Sigmoid colon (tissue), 7 donors: Measurements from ENCODE around the gene BET1L. TPM values are rescaled to one million over a fixed set of nuclear protein-coding genes. Genes with fewer than 3 reads are reported as not detected.

Experiments used
- DNase-seq: peaks from one replicate; pipeline ENCODE4 v3.0.0-alpha.2; 2019
- H3K27ac ChIP-seq, 4 donors: fragments of 200-600 bp; sonication (generic); one replicate each; pipeline ENCODE4 v1.5.1; 2016 to 2019; ENCODE audit warnings: mild to moderate bottlenecking in 1 of 4
- H3K27me3 ChIP-seq, 3 donors: fragments of 200-600 bp; sonication (generic); one replicate each; pipeline ENCODE4 v1.5.1; 2019; ENCODE audit warnings: mild to moderate bottlenecking in 1 of 3
- H3K36me3 ChIP-seq, 4 donors: fragments of 200-600 bp; sonication (generic); one replicate each; pipeline ENCODE4 v1.5.1; 2016 to 2019
- H3K4me1 ChIP-seq, 4 donors: fragments of 200-600 bp; sonication (generic); one replicate each; pipeline ENCODE4 v1.5.1; 2017 to 2019
- H3K4me3 ChIP-seq, 4 donors: fragments of 200-600 bp; sonication (generic); one replicate each; pipeline ENCODE4 v1.5.1; 2017 to 2019; ENCODE audit warnings: mild to moderate bottlenecking in 2 of 4, moderate library complexity in 1 of 4
- H3K9me3 ChIP-seq, 4 donors: fragments of 200-600 bp in 3 of 4; sonication (generic) in 3 of 4; one replicate each; pipeline versions ENCODE4 v1.5.1 to v1.6.1; 2013 to 2019
- CTCF ChIP-seq, 4 experiments: fragments of 450-650 bp in 3 of 4; fragments of 200-600 bp in 1 of 4; IDR thresholded peaks; one replicate each; pipeline ENCODE4 v1.5.1; 2016 to 2019; ENCODE audit warnings: antibody characterized with exemption in 4 of 4, mild to moderate bottlenecking in 3 of 4, moderate library complexity in 2 of 4
- EP300 ChIP-seq, 4 donors: sonication (generic); formaldehyde crosslinking; IDR thresholded peaks; one replicate each; pipeline ENCODE4 v1.6.1; 2017; ENCODE audit warnings: antibody characterized with exemption in 4 of 4
- POLR2A ChIP-seq, 2 donors: fragments of 450-650 bp; IDR thresholded peaks; one replicate each; pipeline ENCODE4 v1.6.1; 2016; ENCODE audit warnings: antibody characterized with exemption in 2 of 2, mild to moderate bottlenecking in 2 of 2, moderate library complexity in 2 of 2
- POLR2AphosphoS5 ChIP-seq, 4 donors: sonication (generic); formaldehyde crosslinking; IDR thresholded peaks; one replicate each; pipeline ENCODE4 v1.6.1; 2017; ENCODE audit warnings: antibody characterized with exemption in 4 of 4
- WGBS, 2 donors: extraction: QIAGEN DNeasy Blood & Tissue Kit; methylation state at CpG; one replicate each; pipeline ENCODE4 v1.1.7; 2013; 5-methylcytosine and 5-hydroxymethylcytosine counted together
- intact Hi-C: fragments of 100-400 bp; cut with DNase I; formaldehyde crosslinking; loops from one replicate; pipeline ENCODE4 v1.15.1; 2023
- polyA plus RNA-seq, 3 donors: library from polyadenylated mRNA; stranded (reverse); fragments of 200-250 nt; gene quantifications; one replicate each; pipeline ENCODE4 v1.2.3, GENCODE V29; 2013
- total RNA-seq, 4 donors: library from RNA; depleted of rRNA; stranded (reverse); fragments of >200 nt; gene quantifications; one replicate each; pipeline ENCODE4 v1.1.0, GENCODE V29; 2016
- donor health status: healthy with polysubstance abuse.
- donor health status: Bipolar disorder and iron deficiency.
- donor health status: healthy.

Gene BET1L
- total and polyA plus RNA-seq, 7 donors, result 22.8 to 48.1 (median 29.6) TPM

GRCh38 chr11:214083-214482 lies 6.9 kb upstream of the BET1L start:
- Histone ChIP-seq H3K27me3 (no peaks in the 10 kb centered on the region), H3K36me3 (peaks cover 32 to 84% (median 54%) of the 10 kb centered on the region in 4 donors), H3K27ac (no peak overlapping the region), H3K9me3 (no peaks in the 10 kb centered on the region), H3K4me1 (peaks cover 0 to 23% (median 23%) of the 10 kb centered on the region in 4 donors), H3K4me3 (no peak overlapping the region)
- 90% methylated on average over 7 of the region's 7 CpGs for WGBS, 2 donors
- DNase-seq, result peak; percentile 59
- TF ChIP-seq CTCF (IDR thresholded peaks at IDR 0.05), result no peak
- intact Hi-C loops, result no loop called here

DNA sequence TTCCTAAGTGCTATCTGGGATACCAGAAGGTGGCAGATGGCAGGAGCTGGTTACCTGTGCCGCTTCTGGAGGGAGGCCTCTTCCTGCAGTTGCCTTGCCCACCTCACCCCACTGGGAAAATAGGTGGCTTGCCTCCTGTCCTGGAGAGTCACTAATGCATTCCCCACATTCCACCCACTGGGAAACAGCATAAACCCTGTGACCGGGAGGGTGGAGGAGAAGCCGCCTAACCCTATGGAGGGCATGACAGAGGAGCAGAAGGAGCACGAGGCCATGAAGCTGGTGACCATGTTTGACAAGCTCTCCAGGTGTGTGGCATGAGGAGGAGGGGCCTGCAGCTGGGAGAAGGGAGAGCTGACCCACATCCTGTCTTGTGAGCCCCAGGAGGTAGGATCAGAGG lies 5.9 kb upstream of the BET1L start:
- Histone ChIP-seq H3K4me3 (no peak overlapping the region), H3K36me3 (peaks cover 32 to 76% (median 54%) of the 10 kb centered on the region in 4 donors), H3K27ac (no peak overlapping the region), H3K9me3 (no peaks in the 10 kb centered on the region), H3K27me3 (no peaks in the 10 kb centered on the region), H3K4me1 (peaks cover 0 to 25% (median 23%) of the 10 kb centered on the region in 4 donors)
- peak; percentile 46 for DNase-seq
- intact Hi-C loops, result no loop called here
- 91 to 93% methylated on average over 4 of the region's 4 CpGs for WGBS, 2 donors
- no peak for TF ChIP-seq CTCF (IDR thresholded peaks at IDR 0.05)
- TF ChIP-seq POLR2AphosphoS5 (IDR thresholded peaks at IDR 0.05), result no peak
- no peak for TF ChIP-seq POLR2A (IDR thresholded peaks at IDR 0.05)
- TF ChIP-seq EP300 (IDR thresholded peaks at IDR 0.05), result no peak

DNA sequence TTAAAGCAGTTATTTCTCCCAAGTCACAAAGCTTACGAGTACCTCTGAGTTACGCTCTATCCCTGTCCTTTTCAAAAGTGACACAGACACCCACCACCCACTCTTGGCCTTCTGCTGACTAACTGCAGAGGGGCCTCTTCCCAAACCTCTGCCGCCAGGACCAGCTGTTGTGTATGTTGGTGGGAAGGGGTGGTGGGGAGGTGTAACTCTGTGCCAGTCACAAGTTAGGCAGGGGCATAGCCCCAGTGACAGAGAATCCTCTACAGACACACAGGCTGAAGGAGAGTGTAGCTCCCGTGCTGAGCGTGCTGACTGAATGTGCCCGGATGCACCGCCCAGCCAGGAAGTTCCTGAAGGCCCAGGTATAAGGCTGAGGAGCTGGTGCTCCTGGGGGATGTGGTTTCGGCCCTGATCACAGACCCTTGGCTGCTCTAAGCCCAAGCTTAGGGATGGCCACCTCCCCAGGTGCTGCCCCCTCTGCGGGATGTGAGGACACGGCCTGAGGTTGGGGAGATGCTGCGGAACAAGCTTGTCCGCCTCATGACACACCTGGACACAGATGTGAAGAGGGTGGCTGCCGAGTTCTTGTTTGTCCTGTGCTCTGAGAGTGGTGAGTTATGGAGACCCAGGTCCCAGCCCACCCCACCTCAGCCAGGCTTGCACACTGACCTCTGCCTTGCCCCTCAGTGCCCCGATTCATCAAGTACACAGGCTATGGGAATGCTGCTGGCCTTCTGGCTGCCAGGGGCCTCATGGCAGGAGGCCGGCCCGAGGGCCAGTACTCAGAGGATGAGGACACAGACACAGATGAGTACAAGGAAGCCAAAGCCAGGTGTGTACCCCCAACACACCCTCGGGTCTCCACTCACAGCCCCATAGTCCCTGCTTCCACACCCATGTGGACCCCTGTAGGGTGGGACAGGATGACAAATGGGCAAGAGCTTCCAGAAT lies 5.2 kb upstream of the BET1L start:
- DNase-seq, result peak; percentile 55
- Histone ChIP-seq H3K4me3 (no peak overlapping the region), H3K27me3 (no peaks in the 10 kb centered on the region), H3K27ac (no peak overlapping the region), H3K36me3 (peaks cover 32 to 73% (median 54%) of the 10 kb centered on the region in 4 donors), H3K4me1 (peaks cover 0 to 25% (median 23%) of the 10 kb centered on the region in 4 donors), H3K9me3 (no peaks in the 10 kb centered on the region)
- TF ChIP-seq EP300 (IDR thresholded peaks at IDR 0.05), result no peak
- TF ChIP-seq POLR2A (IDR thresholded peaks at IDR 0.05), result no peak
- no peak for TF ChIP-seq CTCF (IDR thresholded peaks at IDR 0.05)
- TF ChIP-seq POLR2AphosphoS5 (IDR thresholded peaks at IDR 0.05), result no peak
- intact Hi-C loops, result no loop called here
- WGBS, 2 donors, result 92 to 95% methylated on average over 17 of the region's 17 CpGs

GRCh38 chr11:211741-212140 lies 4.5 kb upstream of the BET1L start:
- Histone ChIP-seq H3K4me1 (peaks cover 0 to 27% (median 23%) of the 10 kb centered on the region in 4 donors), H3K36me3 (peaks cover 32 to 73% (median 54%) of the 10 kb centered on the region in 4 donors), H3K9me3 (no peaks in the 10 kb centered on the region), H3K4me3 (no peak overlapping the region), H3K27ac (no peak overlapping the region), H3K27me3 (no peaks in the 10 kb centered on the region)
- 87 to 94% methylated on average over 9 of the region's 9 CpGs for WGBS, 2 donors
- intact Hi-C loops, result no loop called here
- DNase-seq, result peak; percentile 41
- TF ChIP-seq CTCF (IDR thresholded peaks at IDR 0.05) (no peak), EP300 (IDR thresholded peaks at IDR 0.05) (no peak), POLR2A (IDR thresholded peaks at IDR 0.05) (no peak), POLR2AphosphoS5 (IDR thresholded peaks at IDR 0.05) (no peak)
